HEK293 (cell line): Measurements from ENCODE around the gene ST8SIA4.

Experiments used
- CTCF ChIA-PET: fragments of 350-600 bp; formaldehyde crosslinking; extraction: SDS; loops from one replicate; lab custom pipeline; 2021; ENCODE audit warnings: antibody characterized with exemption; lab: Yijun Ruan, JAX
- POLR2A ChIA-PET: fragments of 300-600 bp; formaldehyde crosslinking; extraction: SDS; loops from one replicate; lab custom pipeline; 2020; ENCODE audit warnings: antibody characterized with exemption, inconsistent platforms; lab: Yijun Ruan, JAX
- H3K27ac ChIP-seq: fragments of 200-500 bp; sonication (Bioruptor generic); 2 replicates; pipeline ENCODE4 v1.5.1; 2014; ENCODE audit warnings: low read depth, low read length, control low read depth, inconsistent platforms; ENCODE audit errors: extremely low read depth
- H3K36me3 ChIP-seq, 2 experiments: fragments of 200-500 bp in 1 of 2; sonication (Bioruptor generic) in 1 of 2; 1 replicate in 1 of 2; 2 replicates in 1 of 2; pipeline ENCODE4 v1.5.1; 2014 to 2017; ENCODE audit warnings: inconsistent platforms in 2 of 2, low read length in 2 of 2; ENCODE audit not compliant: control insufficient read depth in 2 of 2, insufficient read depth in 1 of 2
- H3K4me1 ChIP-seq: fragments of 200-500 bp; sonication (Bioruptor generic); 2 replicates; pipeline ENCODE4 v1.5.1; 2014; ENCODE audit warnings: mild to moderate bottlenecking, low read length, inconsistent platforms; ENCODE audit not compliant: control insufficient read depth, insufficient read depth
- H3K4me3 ChIP-seq: 2 replicates; pipeline ENCODE4 v1.5.1; 2011; ENCODE audit warnings: low read depth, mild to moderate bottlenecking, control low read depth, low read length, moderate library complexity
- H3K9me3 ChIP-seq: fragments of 200-500 bp; sonication (Bioruptor generic); 2 replicates; pipeline ENCODE4 v1.5.1; 2014; ENCODE audit warnings: low read depth, low read length, inconsistent platforms; ENCODE audit not compliant: control insufficient read depth, insufficient read depth
- GLIS1 ChIP-seq: fragments of 450-650 bp; formaldehyde crosslinking; IDR thresholded peaks from 2 replicates; pipeline ENCODE4 v1.5.1; 2016; ENCODE audit warnings: missing biosample characterization, missing genetic modification characterization
- HOXD13 ChIP-seq: sonication (generic); formaldehyde crosslinking; IDR thresholded peaks from 2 replicates; pipeline ENCODE4 v1.8.0; 2022; ENCODE audit warnings: missing genetic modification reagents, borderline replicate concordance
- KLF9 ChIP-seq: fragments of 450-650 bp; formaldehyde crosslinking; IDR thresholded peaks from 2 replicates; pipeline ENCODE4 v1.5.1; 2016; ENCODE audit warnings: missing biosample characterization, missing genetic modification characterization, low read depth
- SETDB1 ChIP-seq: IDR thresholded peaks from one replicate; pipeline ENCODE4 v1.6.1; 2017; ENCODE audit warnings: mild to moderate bottlenecking, low read length, moderate library complexity, mixed read lengths; ENCODE audit not compliant: insufficient read length
- ZNF112 ChIP-seq: fragments of 450-650 bp; formaldehyde crosslinking; IDR thresholded peaks from 2 replicates; pipeline ENCODE4 v1.5.0; 2017; ENCODE audit warnings: missing biosample characterization, missing genetic modification characterization
- ZNF157 ChIP-seq: fragments of 450-650 bp; formaldehyde crosslinking; IDR thresholded peaks from 2 replicates; pipeline ENCODE4 v1.5.1; 2016; ENCODE audit warnings: missing biosample characterization, missing genetic modification characterization
- ZNF211 ChIP-seq: fragments of 450-650 bp; formaldehyde crosslinking; IDR thresholded peaks from 2 replicates; pipeline ENCODE4 v1.5.1; 2016; ENCODE audit warnings: low read depth, missing biosample characterization, missing genetic modification characterization
- ZNF394 ChIP-seq: fragments of 450-650 bp; formaldehyde crosslinking; IDR thresholded peaks from 2 replicates; pipeline ENCODE4 v1.5.1; 2016; ENCODE audit warnings: missing biosample characterization, missing genetic modification characterization, mild to moderate bottlenecking, moderate library complexity, borderline replicate concordance
- ZNF404 ChIP-seq: fragments of 450-650 bp; formaldehyde crosslinking; IDR thresholded peaks from 2 replicates; pipeline ENCODE4 v1.5.1; 2017; ENCODE audit warnings: missing biosample characterization, missing genetic modification characterization
- ZNF501 ChIP-seq: fragments of 450-650 bp; formaldehyde crosslinking; IDR thresholded peaks from 2 replicates; pipeline ENCODE4 v1.5.1; 2016; ENCODE audit warnings: missing biosample characterization, missing genetic modification characterization
- ZNF596 ChIP-seq: fragments of 450-650 bp; IDR thresholded peaks from 2 replicates; pipeline ENCODE4 v1.5.0; 2018; ENCODE audit warnings: missing biosample characterization, mild to moderate bottlenecking, missing genetic modification characterization, moderate library complexity
- ZNF654 ChIP-seq: fragments of 450-650 bp; formaldehyde crosslinking; IDR thresholded peaks from 2 replicates; pipeline ENCODE4 v1.5.1; 2016; ENCODE audit warnings: low read depth, missing biosample characterization, missing genetic modification characterization
- ZNF677 ChIP-seq: fragments of 450-650 bp; IDR thresholded peaks from 2 replicates; pipeline ENCODE4 v1.5.0; 2018; ENCODE audit warnings: missing biosample characterization, mild to moderate bottlenecking, missing genetic modification characterization, moderate library complexity
- ZNF777 ChIP-seq: fragments of 450-650 bp; formaldehyde crosslinking; IDR thresholded peaks from 2 replicates; pipeline ENCODE4 v1.5.1; 2017; ENCODE audit warnings: missing biosample characterization, missing genetic modification characterization, borderline replicate concordance
- ZNF785 ChIP-seq: fragments of 450-650 bp; formaldehyde crosslinking; IDR thresholded peaks from 2 replicates; pipeline ENCODE4 v1.5.1; 2016; ENCODE audit warnings: missing biosample characterization, missing genetic modification characterization
- ZNF830 ChIP-seq: fragments of 450-650 bp; IDR thresholded peaks from 2 replicates; pipeline ENCODE4 v1.5.0; 2018; ENCODE audit warnings: missing biosample characterization, missing genetic modification characterization, low read depth, mild to moderate bottlenecking, moderate library complexity
- ZSCAN23 ChIP-seq: fragments of 450-650 bp; formaldehyde crosslinking; IDR thresholded peaks from 2 replicates; pipeline ENCODE4 v1.5.1; 2016; ENCODE audit warnings: missing biosample characterization, missing genetic modification characterization
- ZXDB ChIP-seq: fragments of 450-650 bp; formaldehyde crosslinking; IDR thresholded peaks from 2 replicates; pipeline ENCODE4 v1.5.1; 2016; ENCODE audit warnings: missing biosample characterization, missing genetic modification characterization
- TF ChIP-seq, protein P1 (sequence below): fragments of 450-650 bp; formaldehyde crosslinking; IDR thresholded peaks from 2 replicates; pipeline ENCODE4 v1.5.1; 2016; ENCODE audit warnings: missing biosample characterization, missing genetic modification characterization
- TF ChIP-seq, protein P2 (sequence below): fragments of 450-650 bp; formaldehyde crosslinking; IDR thresholded peaks from 2 replicates; pipeline ENCODE4 v1.5.1; 2016; ENCODE audit warnings: missing biosample characterization, missing genetic modification characterization
- TF ChIP-seq, protein P3 (sequence below): fragments of 450-650 bp; formaldehyde crosslinking; conservative IDR thresholded peaks from 2 replicates; pipeline ENCODE4 v1.5.1; 2016; ENCODE audit warnings: low read depth, missing biosample characterization, missing genetic modification characterization
- TF ChIP-seq, protein P4 (sequence below): fragments of 450-650 bp; formaldehyde crosslinking; IDR thresholded peaks from 2 replicates; pipeline ENCODE4 v1.5.1; 2016; ENCODE audit warnings: missing biosample characterization, missing genetic modification characterization
- TF ChIP-seq, protein P5 (sequence below): fragments of 450-650 bp; formaldehyde crosslinking; IDR thresholded peaks from 2 replicates; pipeline ENCODE4 v1.5.1; 2016; ENCODE audit warnings: missing biosample characterization, missing genetic modification characterization, borderline replicate concordance

ST8SIA4 gene

DNA sequence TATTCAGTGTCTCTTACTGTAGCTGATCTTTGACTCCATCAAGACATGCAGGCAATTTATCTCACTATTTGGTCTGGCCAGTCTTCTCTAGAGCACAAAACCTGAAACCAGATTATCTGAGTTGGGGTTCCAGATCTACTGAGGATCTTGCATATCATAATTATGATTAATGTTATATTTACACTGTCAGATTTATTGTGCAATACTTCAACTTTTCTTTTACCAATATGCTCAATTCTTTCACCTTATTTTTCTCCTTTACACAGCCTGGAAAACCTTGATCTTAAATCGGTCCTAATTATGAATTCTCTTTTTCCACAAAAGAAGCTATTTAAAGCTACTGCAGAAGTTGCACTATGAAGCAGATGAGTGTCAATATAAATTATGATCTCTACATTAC lies 140.1 kb downstream of the ST8SIA4 start:
- Histone ChIP-seq H3K36me3 (no peaks in the 10 kb centered on the region), H3K9me3 (no peaks in the 10 kb centered on the region), H3K27ac (no peak overlapping the region), H3K4me3 (no peak overlapping the region), H3K4me1 (no peaks in the 10 kb centered on the region)
- no peak for TF ChIP-seq ZSCAN23 (tag by site-specific recombination)
- TF ChIP-seq GLIS1 = no peak
- TF ChIP-seq KLF9 = no peak
- TF ChIP-seq ZNF654 (tag by site-specific recombination) = no peak
- no peak for TF ChIP-seq ZNF677
- TF ChIP-seq, protein P1, sequence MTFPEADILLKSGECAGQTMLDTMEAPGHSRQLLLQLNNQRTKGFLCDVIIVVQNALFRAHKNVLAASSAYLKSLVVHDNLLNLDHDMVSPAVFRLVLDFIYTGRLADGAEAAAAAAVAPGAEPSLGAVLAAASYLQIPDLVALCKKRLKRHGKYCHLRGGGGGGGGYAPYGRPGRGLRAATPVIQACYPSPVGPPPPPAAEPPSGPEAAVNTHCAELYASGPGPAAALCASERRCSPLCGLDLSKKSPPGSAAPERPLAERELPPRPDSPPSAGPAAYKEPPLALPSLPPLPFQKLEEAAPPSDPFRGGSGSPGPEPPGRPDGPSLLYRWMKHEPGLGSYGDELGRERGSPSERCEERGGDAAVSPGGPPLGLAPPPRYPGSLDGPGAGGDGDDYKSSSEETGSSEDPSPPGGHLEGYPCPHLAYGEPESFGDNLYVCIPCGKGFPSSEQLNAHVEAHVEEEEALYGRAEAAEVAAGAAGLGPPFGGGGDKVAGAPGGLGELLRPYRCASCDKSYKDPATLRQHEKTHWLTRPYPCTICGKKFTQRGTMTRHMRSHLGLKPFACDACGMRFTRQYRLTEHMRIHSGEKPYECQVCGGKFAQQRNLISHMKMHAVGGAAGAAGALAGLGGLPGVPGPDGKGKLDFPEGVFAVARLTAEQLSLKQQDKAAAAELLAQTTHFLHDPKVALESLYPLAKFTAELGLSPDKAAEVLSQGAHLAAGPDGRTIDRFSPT = no peak
- no peak for TF ChIP-seq ZNF777
- TF ChIP-seq ZNF112 (tag by site-specific recombination) = no peak
- ChIA-PET POLR2A (no interaction called here), CTCF (interaction anchor here (0.6 to 0.7 kb wide), 3 partner anchors 138 to 250 kb away, joined by 3 to 4 read pairs (median 3); no protein-coding TSS in a partner anchor)

DNA sequence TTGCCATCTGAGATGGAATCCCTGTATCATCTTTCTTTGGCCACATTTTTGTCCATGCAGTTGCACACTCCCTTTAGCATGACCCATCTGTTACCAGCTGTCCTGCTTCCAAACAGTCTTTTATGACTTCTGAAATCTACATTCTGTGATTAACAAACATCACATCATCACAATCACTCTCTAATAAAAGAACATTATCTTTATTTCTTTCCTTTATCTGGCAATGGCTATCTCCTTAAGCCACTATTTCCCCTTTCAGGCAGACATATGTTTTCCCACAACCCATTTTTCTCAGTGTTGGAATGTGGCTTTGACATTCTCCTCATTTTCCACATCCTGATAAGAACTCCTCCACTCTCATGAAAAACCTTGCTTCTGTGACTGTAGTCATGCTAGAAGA lies 141.0 kb downstream of the ST8SIA4 start:
- ChIA-PET POLR2A (no interaction called here), CTCF (no interaction called here)
- Histone ChIP-seq H3K4me3 (no peak overlapping the region), H3K4me1 (no peaks in the 10 kb centered on the region), H3K9me3 (no peaks in the 10 kb centered on the region), H3K27ac (no peak overlapping the region), H3K36me3 (no peaks in the 10 kb centered on the region)
- TF ChIP-seq, protein P2, sequence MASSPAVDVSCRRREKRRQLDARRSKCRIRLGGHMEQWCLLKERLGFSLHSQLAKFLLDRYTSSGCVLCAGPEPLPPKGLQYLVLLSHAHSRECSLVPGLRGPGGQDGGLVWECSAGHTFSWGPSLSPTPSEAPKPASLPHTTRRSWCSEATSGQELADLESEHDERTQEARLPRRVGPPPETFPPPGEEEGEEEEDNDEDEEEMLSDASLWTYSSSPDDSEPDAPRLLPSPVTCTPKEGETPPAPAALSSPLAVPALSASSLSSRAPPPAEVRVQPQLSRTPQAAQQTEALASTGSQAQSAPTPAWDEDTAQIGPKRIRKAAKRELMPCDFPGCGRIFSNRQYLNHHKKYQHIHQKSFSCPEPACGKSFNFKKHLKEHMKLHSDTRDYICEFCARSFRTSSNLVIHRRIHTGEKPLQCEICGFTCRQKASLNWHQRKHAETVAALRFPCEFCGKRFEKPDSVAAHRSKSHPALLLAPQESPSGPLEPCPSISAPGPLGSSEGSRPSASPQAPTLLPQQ (tag by site-specific recombination) = no peak

DNA sequence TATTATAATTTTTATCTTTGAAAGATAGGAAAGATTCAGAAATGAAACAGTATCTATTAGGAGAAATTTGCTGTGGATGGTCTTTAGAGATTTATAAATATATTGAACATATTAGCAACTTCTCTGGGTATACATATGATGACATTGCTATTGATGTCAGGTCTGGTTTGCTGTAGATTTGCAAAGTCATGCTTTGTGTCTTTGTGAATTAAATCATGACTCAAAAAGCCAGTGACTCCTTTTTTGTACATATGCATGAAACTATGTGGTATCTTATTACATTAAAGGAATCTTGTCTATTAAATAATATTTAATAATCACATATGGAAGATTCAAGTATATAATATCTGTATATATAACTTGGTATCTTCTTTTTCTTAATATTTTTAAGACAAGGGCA lies 141.9 kb downstream of the ST8SIA4 start:
- CTCF ChIA-PET = no interaction called here
- Histone ChIP-seq H3K9me3 (no peaks in the 10 kb centered on the region), H3K4me3 (no peak overlapping the region)
- TF ChIP-seq ZNF596 (tag by site-specific recombination) (no peak), ZNF501 (tag by site-specific recombination) (no peak), ZNF404 (tag by site-specific recombination) (no peak), ZNF211 (tag by site-specific recombination) (no peak), ZNF785 (tag by site-specific recombination) (no peak), SETDB1 (no peak), ZNF830 (tag by site-specific recombination) (no peak), ZNF394 (tag by site-specific recombination) (no peak), ZNF157 (tag by site-specific recombination) (no peak), HOXD13 (no peak), ZXDB (tag by site-specific recombination) (no peak)
- TF ChIP-seq, protein P3, sequence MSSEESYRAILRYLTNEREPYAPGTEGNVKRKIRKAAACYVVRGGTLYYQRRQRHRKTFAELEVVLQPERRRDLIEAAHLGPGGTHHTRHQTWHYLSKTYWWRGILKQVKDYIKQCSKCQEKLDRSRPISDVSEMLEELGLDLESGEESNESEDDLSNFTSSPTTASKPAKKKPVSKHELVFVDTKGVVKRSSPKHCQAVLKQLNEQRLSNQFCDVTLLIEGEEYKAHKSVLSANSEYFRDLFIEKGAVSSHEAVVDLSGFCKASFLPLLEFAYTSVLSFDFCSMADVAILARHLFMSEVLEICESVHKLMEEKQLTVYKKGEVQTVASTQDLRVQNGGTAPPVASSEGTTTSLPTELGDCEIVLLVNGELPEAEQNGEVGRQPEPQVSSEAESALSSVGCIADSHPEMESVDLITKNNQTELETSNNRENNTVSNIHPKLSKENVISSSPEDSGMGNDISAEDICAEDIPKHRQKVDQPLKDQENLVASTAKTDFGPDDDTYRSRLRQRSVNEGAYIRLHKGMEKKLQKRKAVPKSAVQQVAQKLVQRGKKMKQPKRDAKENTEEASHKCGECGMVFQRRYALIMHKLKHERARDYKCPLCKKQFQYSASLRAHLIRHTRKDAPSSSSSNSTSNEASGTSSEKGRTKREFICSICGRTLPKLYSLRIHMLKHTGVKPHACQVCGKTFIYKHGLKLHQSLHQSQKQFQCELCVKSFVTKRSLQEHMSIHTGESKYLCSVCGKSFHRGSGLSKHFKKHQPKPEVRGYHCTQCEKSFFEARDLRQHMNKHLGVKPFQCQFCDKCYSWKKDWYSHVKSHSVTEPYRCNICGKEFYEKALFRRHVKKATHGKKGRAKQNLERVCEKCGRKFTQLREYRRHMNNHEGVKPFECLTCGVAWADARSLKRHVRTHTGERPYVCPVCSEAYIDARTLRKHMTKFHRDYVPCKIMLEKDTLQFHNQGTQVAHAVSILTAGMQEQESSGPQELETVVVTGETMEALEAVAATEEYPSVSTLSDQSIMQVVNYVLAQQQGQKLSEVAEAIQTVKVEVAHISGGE (tag by site-specific recombination) = no peak
- TF ChIP-seq, protein P4, sequence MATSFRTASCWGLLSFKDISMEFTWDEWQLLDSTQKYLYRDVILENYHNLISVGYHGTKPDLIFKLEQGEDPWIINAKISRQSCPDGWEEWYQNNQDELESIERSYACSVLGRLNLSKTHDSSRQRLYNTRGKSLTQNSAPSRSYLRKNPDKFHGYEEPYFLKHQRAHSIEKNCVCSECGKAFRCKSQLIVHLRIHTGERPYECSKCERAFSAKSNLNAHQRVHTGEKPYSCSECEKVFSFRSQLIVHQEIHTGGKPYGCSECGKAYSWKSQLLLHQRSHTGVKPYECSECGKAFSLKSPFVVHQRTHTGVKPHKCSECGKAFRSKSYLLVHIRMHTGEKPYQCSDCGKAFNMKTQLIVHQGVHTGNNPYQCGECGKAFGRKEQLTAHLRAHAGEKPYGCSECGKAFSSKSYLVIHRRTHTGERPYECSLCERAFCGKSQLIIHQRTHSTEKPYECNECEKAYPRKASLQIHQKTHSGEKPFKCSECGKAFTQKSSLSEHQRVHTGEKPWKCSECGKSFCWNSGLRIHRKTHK = no peak
- TF ChIP-seq, protein P5, sequence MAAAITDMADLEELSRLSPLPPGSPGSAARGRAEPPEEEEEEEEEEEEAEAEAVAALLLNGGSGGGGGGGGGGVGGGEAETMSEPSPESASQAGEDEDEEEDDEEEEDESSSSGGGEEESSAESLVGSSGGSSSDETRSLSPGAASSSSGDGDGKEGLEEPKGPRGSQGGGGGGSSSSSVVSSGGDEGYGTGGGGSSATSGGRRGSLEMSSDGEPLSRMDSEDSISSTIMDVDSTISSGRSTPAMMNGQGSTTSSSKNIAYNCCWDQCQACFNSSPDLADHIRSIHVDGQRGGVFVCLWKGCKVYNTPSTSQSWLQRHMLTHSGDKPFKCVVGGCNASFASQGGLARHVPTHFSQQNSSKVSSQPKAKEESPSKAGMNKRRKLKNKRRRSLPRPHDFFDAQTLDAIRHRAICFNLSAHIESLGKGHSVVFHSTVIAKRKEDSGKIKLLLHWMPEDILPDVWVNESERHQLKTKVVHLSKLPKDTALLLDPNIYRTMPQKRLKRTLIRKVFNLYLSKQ (tag by site-specific recombination) = no peak

More for the DNA sequence above, 141.9 kb downstream of the ST8SIA4 start:
- POLR2A ChIA-PET = no interaction called here
- Histone ChIP-seq H3K27ac (no peak overlapping the region), H3K36me3 (no peaks in the 10 kb centered on the region), H3K4me1 (no peaks in the 10 kb centered on the region)
